ENCODE measurements around the gene MAGI2. TPM values are rescaled to one million over a fixed set of nuclear protein-coding genes. Genes with fewer than 3 reads are reported as not detected.

The MAGI2 gene
- total and polyA plus RNA-seq, 4 donors = 3.7 to 25.5 (median 11.6) TPM

GRCh38 chr7:78141522-78142281, 1311.8 kb downstream of the MAGI2 start:
- ATAC-seq (ENCODE audit: low FRiP score) (no peak), DNase-seq (no peak)
- no peak overlapping the region for H3K4me3 ChIP-seq (ENCODE audit: low read length in 2 of 2)
- no peak overlapping the region for H3K27ac ChIP-seq (ENCODE audit: low read depth in 1 of 2, low read length in 2 of 2)
- H3K9me3 ChIP-seq (ENCODE audit: control insufficient read depth, low read length) = no peaks in the 10 kb centered on the region
- H3K4me1 ChIP-seq (ENCODE audit: control insufficient read depth in 1 of 2, insufficient read depth in 2 of 2, low read length in 2 of 2) = peaks cover 0 to 3% of the 10 kb centered on the region in 2 donors
- no peaks in the 10 kb centered on the region for H3K36me3 ChIP-seq (ENCODE audit: control insufficient read depth in 1 of 2, insufficient read depth in 2 of 2, low read length in 1 of 2)
- 83 to 84% methylated on average over 9 of the region's 9 CpGs for WGBS, 2 donors
- no peaks in the 10 kb centered on the region for H3K27me3 ChIP-seq (ENCODE audit: control insufficient read depth in 1 of 2, insufficient read depth in 2 of 2, low read length in 1 of 2)
- intact Hi-C loops (cut with DNase I) = no loop called here

DNA sequence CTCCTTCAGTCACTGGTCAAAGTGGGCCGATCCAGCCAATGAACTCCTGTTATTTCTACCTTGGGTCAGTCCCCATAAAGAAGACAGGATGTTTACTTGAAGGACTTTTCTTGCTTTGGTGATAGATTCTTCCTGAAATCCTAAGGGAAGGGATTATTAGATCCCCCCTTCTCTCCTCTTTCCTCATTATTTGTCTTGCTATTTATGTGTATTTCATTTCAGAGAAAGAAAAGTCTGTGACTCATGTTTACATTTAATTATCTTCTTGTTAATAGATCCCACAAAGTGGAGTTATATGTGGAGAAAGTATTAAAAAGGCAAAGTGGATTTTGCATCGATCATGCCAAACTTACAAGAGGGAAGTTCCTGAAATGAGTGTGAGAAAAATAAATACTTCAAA, 1313.4 kb downstream of the MAGI2 start:
- H3K36me3 ChIP-seq (ENCODE audit: control insufficient read depth in 1 of 2, insufficient read depth in 2 of 2, low read length in 1 of 2) = no peaks in the 10 kb centered on the region
- no peaks in the 10 kb centered on the region for H3K27me3 ChIP-seq (ENCODE audit: control insufficient read depth in 1 of 2, insufficient read depth in 2 of 2, low read length in 1 of 2)
- no peak for DNase-seq
- no peak for ATAC-seq (ENCODE audit: low FRiP score)
- H3K4me3 ChIP-seq (ENCODE audit: low read length in 2 of 2) = no peak overlapping the region
- WGBS, 2 donors = 83 to 89% methylated on average over 2 of the region's 2 CpGs
- intact Hi-C loops (cut with DNase I) = no loop called here
- H3K4me1 ChIP-seq (ENCODE audit: control insufficient read depth in 1 of 2, insufficient read depth in 2 of 2, low read length in 2 of 2) = peaks cover 0 to 3% of the 10 kb centered on the region in 2 donors
- no peaks in the 10 kb centered on the region for H3K9me3 ChIP-seq (ENCODE audit: control insufficient read depth, low read length)
- H3K27ac ChIP-seq (ENCODE audit: low read depth in 1 of 2, low read length in 2 of 2) = no peak overlapping the region

GRCh38 chr7:78139335-78139734, 1314.1 kb downstream of the MAGI2 start:
- Histone ChIP-seq H3K4me1 (ENCODE audit: control insufficient read depth in 1 of 2, insufficient read depth in 2 of 2, low read length in 2 of 2) (peaks cover 0 to 3% of the 10 kb centered on the region in 2 donors), H3K27ac (ENCODE audit: low read depth in 1 of 2, low read length in 2 of 2) (no peak overlapping the region), H3K9me3 (ENCODE audit: control insufficient read depth, low read length) (no peaks in the 10 kb centered on the region), H3K36me3 (ENCODE audit: control insufficient read depth in 1 of 2, insufficient read depth in 2 of 2, low read length in 1 of 2) (no peaks in the 10 kb centered on the region), H3K27me3 (ENCODE audit: control insufficient read depth in 1 of 2, insufficient read depth in 2 of 2, low read length in 1 of 2) (no peaks in the 10 kb centered on the region), H3K4me3 (ENCODE audit: low read length in 2 of 2) (no peak overlapping the region)
- 62 to 65% methylated on average over 3 of the region's 3 CpGs for WGBS, 2 donors
- intact Hi-C loops (cut with DNase I) = loop anchor here in 1 of 2 donors (10.0 kb wide), 2 partner anchors 75 to 1035 kb away; no protein-coding TSS in a partner anchor
- no peak for ATAC-seq (ENCODE audit: low FRiP score)
- DNase-seq = no peak

DNA sequence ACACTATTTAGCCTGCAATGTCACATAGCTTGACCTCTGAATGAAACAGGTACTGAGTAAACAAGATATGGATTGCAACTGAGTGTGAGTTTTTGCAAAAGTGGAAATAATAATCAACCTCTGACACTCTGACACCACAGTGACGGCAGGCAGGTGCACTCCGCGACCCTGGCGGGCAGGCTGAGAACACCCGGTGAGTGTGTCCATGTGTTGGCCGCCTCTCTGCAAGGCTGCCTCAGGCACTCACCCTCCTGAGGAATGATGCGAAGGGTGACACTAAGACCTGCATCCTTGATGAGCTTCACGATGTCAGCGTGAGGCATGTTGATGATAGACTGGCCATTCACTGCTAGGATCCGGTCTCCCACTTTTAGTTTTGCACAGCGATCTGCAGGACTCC, 1318.7 kb downstream of the MAGI2 start:
- Histone ChIP-seq H3K4me1 (ENCODE audit: control insufficient read depth in 1 of 2, insufficient read depth in 2 of 2, low read length in 2 of 2) (peaks cover 0 to 3% of the 10 kb centered on the region in 2 donors), H3K27ac (ENCODE audit: low read depth in 1 of 2, low read length in 2 of 2) (no peak overlapping the region), H3K4me3 (ENCODE audit: low read length in 2 of 2) (no peak overlapping the region), H3K9me3 (ENCODE audit: control insufficient read depth, low read length) (no peaks in the 10 kb centered on the region), H3K27me3 (ENCODE audit: control insufficient read depth in 1 of 2, insufficient read depth in 2 of 2, low read length in 1 of 2) (no peaks in the 10 kb centered on the region), H3K36me3 (ENCODE audit: control insufficient read depth in 1 of 2, insufficient read depth in 2 of 2, low read length in 1 of 2) (no peaks in the 10 kb centered on the region)
- intact Hi-C loops (cut with DNase I) = loop anchor here in 1 of 2 donors (10.0 kb wide), 2 partner anchors 80 to 1040 kb away; no protein-coding TSS in a partner anchor
- ATAC-seq (ENCODE audit: low FRiP score) (no peak), DNase-seq (no peak)
- WGBS, 2 donors = 85 to 90% methylated on average over 11 of the region's 11 CpGs

- Histone ChIP-seq H3K4me1 (ENCODE audit: control insufficient read depth in 1 of 2, insufficient read depth in 2 of 2, low read length in 2 of 2) (peaks cover 0 to under 1% of the 10 kb centered on the region in 2 donors), H3K9me3 (ENCODE audit: control insufficient read depth, low read length) (no peaks in the 10 kb centered on the region), H3K27me3 (ENCODE audit: control insufficient read depth in 1 of 2, insufficient read depth in 2 of 2, low read length in 1 of 2) (no peaks in the 10 kb centered on the region), H3K4me3 (ENCODE audit: low read length in 2 of 2) (no peak overlapping the region), H3K36me3 (ENCODE audit: control insufficient read depth in 1 of 2, insufficient read depth in 2 of 2, low read length in 1 of 2) (no peaks in the 10 kb centered on the region), H3K27ac (ENCODE audit: low read depth in 1 of 2, low read length in 2 of 2) (no peak overlapping the region)
- intact Hi-C loops (cut with DNase I) = loop anchor here in 1 of 2 donors (10.0 kb wide), 2 partner anchors 81 to 1041 kb away; no protein-coding TSS in a partner anchor
- 37% methylated on average over 2 of the region's 2 CpGs for WGBS, 2 donors
- DNase-seq (no peak), ATAC-seq (ENCODE audit: low FRiP score) (no peak)
Observed at GRCh38 chr7:78134256-78134655, 1319.2 kb downstream of the MAGI2 start.

- WGBS, 2 donors = 62 to 69% methylated on average over 5 of the region's 5 CpGs
- intact Hi-C loops (cut with DNase I) = loop anchor here in 1 of 2 donors (10.0 kb wide), 2 partner anchors 84 to 1044 kb away; no protein-coding TSS in a partner anchor
- no peak for ATAC-seq (ENCODE audit: low FRiP score)
- Histone ChIP-seq H3K27ac (ENCODE audit: low read depth in 1 of 2, low read length in 2 of 2) (no peak overlapping the region), H3K4me1 (ENCODE audit: control insufficient read depth in 1 of 2, insufficient read depth in 2 of 2, low read length in 2 of 2) (no peaks in the 10 kb centered on the region), H3K36me3 (ENCODE audit: control insufficient read depth in 1 of 2, insufficient read depth in 2 of 2, low read length in 1 of 2) (no peaks in the 10 kb centered on the region), H3K4me3 (ENCODE audit: low read length in 2 of 2) (no peak overlapping the region), H3K9me3 (ENCODE audit: control insufficient read depth, low read length) (no peaks in the 10 kb centered on the region), H3K27me3 (ENCODE audit: control insufficient read depth in 1 of 2, insufficient read depth in 2 of 2, low read length in 1 of 2) (no peaks in the 10 kb centered on the region)
- no peak for DNase-seq
Observed at GRCh38 chr7:78130446-78131215, 1322.8 kb downstream of the MAGI2 start.

GRCh38 chr7:78129865-78130264, 1323.6 kb downstream of the MAGI2 start:
- H3K9me3 ChIP-seq (ENCODE audit: control insufficient read depth, low read length) = no peaks in the 10 kb centered on the region
- no peak overlapping the region for H3K4me3 ChIP-seq (ENCODE audit: low read length in 2 of 2)
- no peaks in the 10 kb centered on the region for H3K36me3 ChIP-seq (ENCODE audit: control insufficient read depth in 1 of 2, insufficient read depth in 2 of 2, low read length in 1 of 2)
- ATAC-seq (ENCODE audit: low FRiP score) = no peak
- intact Hi-C loops (cut with DNase I) = loop anchor here in 1 of 2 donors (10.0 kb wide), 2 partner anchors 85 to 1045 kb away; no protein-coding TSS in a partner anchor
- WGBS, 2 donors = 94 to 100% methylated on average over 4 of the region's 4 CpGs
- H3K27me3 ChIP-seq (ENCODE audit: control insufficient read depth in 1 of 2, insufficient read depth in 2 of 2, low read length in 1 of 2) = no peaks in the 10 kb centered on the region
- H3K4me1 ChIP-seq (ENCODE audit: control insufficient read depth in 1 of 2, insufficient read depth in 2 of 2, low read length in 2 of 2) = no peaks in the 10 kb centered on the region
- no peak for DNase-seq
- H3K27ac ChIP-seq (ENCODE audit: low read depth in 1 of 2, low read length in 2 of 2) = no peak overlapping the region

GRCh38 chr7:78127009-78127408, 1326.5 kb downstream of the MAGI2 start:
- no peak overlapping the region for H3K4me3 ChIP-seq (ENCODE audit: low read length in 2 of 2)
- no peaks in the 10 kb centered on the region for H3K27me3 ChIP-seq (ENCODE audit: control insufficient read depth in 1 of 2, insufficient read depth in 2 of 2, low read length in 1 of 2)
- no peak overlapping the region for H3K27ac ChIP-seq (ENCODE audit: low read depth in 1 of 2, low read length in 2 of 2)
- no peaks in the 10 kb centered on the region for H3K9me3 ChIP-seq (ENCODE audit: control insufficient read depth, low read length)
- ATAC-seq (ENCODE audit: low FRiP score) = no peak
- 73 to 83% methylated on average over 7 of the region's 7 CpGs for WGBS, 2 donors
- intact Hi-C loops (cut with DNase I) = no loop called here
- no peaks in the 10 kb centered on the region for H3K36me3 ChIP-seq (ENCODE audit: control insufficient read depth in 1 of 2, insufficient read depth in 2 of 2, low read length in 1 of 2)
- DNase-seq = no peak
- H3K4me1 ChIP-seq (ENCODE audit: control insufficient read depth in 1 of 2, insufficient read depth in 2 of 2, low read length in 2 of 2) = no peaks in the 10 kb centered on the region
